HCT116 (cell line): Measurements from ENCODE around the gene CLEC16A. TPM values are rescaled to one million over a fixed set of nuclear protein-coding genes. Genes with fewer than 3 reads are reported as not detected.

ENCODE experiments used
- ATAC-seq: fragments of 200-7000 bp; cut with Tn5 transposase; 2 replicates; pipeline ENCODE4 v1.9.1; 2020; ENCODE audit warnings: mild to moderate bottlenecking, moderate library complexity
- BruUV-seq: library from RNA; stranded (reverse); fragments of 400-500 nt; replicated peaks from 2 replicates; lab custom pipeline; 2021; lab: Mats Ljungman, UMichigan
- CTCF ChIA-PET: fragments of 300-600 bp; sonication (Branson Sonifier 250); formaldehyde crosslinking; loops from one replicate; lab custom pipeline; 2021; ENCODE audit warnings: antibody characterized with exemption; lab: Charles Lee
- POLR2A ChIA-PET: fragments of 300-600, 350-600 bp; sonication (Branson Sonifier 250); formaldehyde crosslinking; loops from one replicate; lab custom pipeline; 2021; ENCODE audit warnings: antibody characterized with exemption; lab: Charles Lee
- RAD21 ChIA-PET, 2 experiments: fragments of 300-600 bp; sonication (Branson Sonifier 250); formaldehyde crosslinking; loops; one replicate each; lab custom pipeline; 2023; ENCODE audit warnings: low total read pairs in 2 of 2; ENCODE audit not compliant: uncharacterized antibody in 2 of 2, unreplicated experiment in 2 of 2, low non-redundant PET in 1 of 2; lab: Charles Lee
- DNase-seq: peaks from one replicate; pipeline ENCODE4 v3.0.0-alpha.2; 2010; ENCODE audit warnings: low read depth, low spot score
- H2AFZ ChIP-seq: fragments of 200-600 bp; shearing (Covaris generic), sonication (generic); 2 replicates; pipeline ENCODE4 v1.6.1; 2017; ENCODE audit warnings: low read depth, mixed run types, mixed read lengths, antibody characterized with exemption, low read length; ENCODE audit not compliant: poor library complexity, severe bottlenecking
- H3K27ac ChIP-seq: 2 replicates; pipeline ENCODE4 v1.5.1; 2012; ENCODE audit warnings: low read depth, low read length
- H3K27me3 ChIP-seq: fragments of 200-600 bp; sonication (generic); 2 replicates; pipeline ENCODE4 v1.6.1; 2016; ENCODE audit warnings: mixed run types, low read length, mixed read lengths; ENCODE audit not compliant: insufficient read depth
- H3K36me3 ChIP-seq, 2 experiments: fragments of 200-500 bp in 1 of 2; fragments of 200-600 bp in 1 of 2; sonication (Bioruptor generic) in 1 of 2; sonication (generic) in 1 of 2; 2 replicates each; pipeline versions ENCODE4 v1.5.1 to v1.6.1; 2014 to 2016; ENCODE audit warnings: low read length in 2 of 2, inconsistent platforms in 1 of 2, mixed read lengths in 1 of 2, mixed run types in 1 of 2; ENCODE audit not compliant: insufficient read depth in 2 of 2, control insufficient read depth in 1 of 2
- H3K4me1 ChIP-seq, 2 experiments: fragments of 200-600 bp in 1 of 2; sonication (generic) in 1 of 2; 2 replicates each; pipeline versions ENCODE4 v1.5.1 to v1.6.1; 2012 to 2017; ENCODE audit warnings: low read length in 2 of 2, inconsistent platforms in 1 of 2, mild to moderate bottlenecking in 1 of 2, mixed read lengths in 1 of 2, mixed run types in 1 of 2, moderate library complexity in 1 of 2; ENCODE audit not compliant: insufficient read depth in 2 of 2, control insufficient read depth in 1 of 2
- H3K4me2 ChIP-seq: fragments of 200-600 bp; sonication (generic); 2 replicates; pipeline ENCODE4 v1.6.1; 2017; ENCODE audit warnings: mixed run types, low read length, mixed read lengths
- H3K4me3 ChIP-seq, 2 experiments: fragments of 200-600 bp in 1 of 2; sonication (generic) in 1 of 2; replicated peaks in 1 of 2; 2 replicates each; pipeline ENCODE4 v1.5.1; 2011 to 2016; ENCODE audit warnings: low read length in 2 of 2, control low read depth in 1 of 2, low read depth in 1 of 2, mild to moderate bottlenecking in 1 of 2, mixed read lengths in 1 of 2, mixed run types in 1 of 2
- H3K79me2 ChIP-seq: fragments of 200-600 bp; sonication (generic); 2 replicates; pipeline ENCODE4 v1.6.1; 2017; ENCODE audit warnings: mild to moderate bottlenecking, mixed run types, low read length, moderate library complexity, mixed read lengths; ENCODE audit not compliant: insufficient read depth
- H3K9ac ChIP-seq: fragments of 200-600 bp; sonication (generic); 2 replicates; pipeline ENCODE4 v1.6.1; 2016; ENCODE audit warnings: low read length, mixed read lengths
- H3K9me2 ChIP-seq: fragments of 200-600 bp; sonication (generic), shearing (Covaris generic); 2 replicates; pipeline ENCODE4 v1.6.1; 2017; ENCODE audit warnings: mixed run types, mild to moderate bottlenecking, moderate library complexity; ENCODE audit not compliant: insufficient read depth
- H3K9me3 ChIP-seq, 2 experiments: fragments of 200-500 bp in 1 of 2; fragments of 200-600 bp in 1 of 2; sonication (Bioruptor generic) in 1 of 2; sonication (generic) in 1 of 2; 2 replicates each; pipeline ENCODE4 v1.6.1; 2014 to 2017; ENCODE audit warnings: low read length in 2 of 2, mixed read lengths in 2 of 2, inconsistent platforms in 1 of 2, low read depth in 1 of 2, mild to moderate bottlenecking in 1 of 2, mixed run types in 1 of 2, moderate library complexity in 1 of 2; ENCODE audit not compliant: control insufficient read depth in 1 of 2, insufficient read depth in 1 of 2
- H4K20me1 ChIP-seq: fragments of 200-600 bp; sonication (generic), shearing (Covaris generic); 2 replicates; pipeline ENCODE4 v1.6.1; 2017; ENCODE audit warnings: mixed run types, mild to moderate bottlenecking, moderate library complexity; ENCODE audit not compliant: insufficient read depth
- CBX3 ChIP-seq: IDR thresholded peaks from 2 replicates; pipeline ENCODE4 v1.6.1; 2012; ENCODE audit warnings: low read depth
- CEBPB ChIP-seq: IDR thresholded peaks from 2 replicates; pipeline ENCODE4 v1.6.1; 2012; ENCODE audit warnings: low read depth
- CTCF ChIP-seq, 3 experiments: fragments of 200-600 bp in 1 of 3; sonication (generic) in 1 of 3; IDR thresholded peaks in 2 of 3; conservative IDR thresholded peaks in 1 of 3; 2 replicates each; pipeline ENCODE4 v1.5.1; 2012 to 2017; ENCODE audit warnings: low read depth in 2 of 3, low read length in 2 of 3, antibody characterized with exemption in 1 of 3, borderline replicate concordance in 1 of 3, control low read depth in 1 of 3, mild to moderate bottlenecking in 1 of 3, mixed read lengths in 1 of 3, mixed run types in 1 of 3, moderate library complexity in 1 of 3; ENCODE audit not compliant: insufficient read depth in 1 of 3
- EZH2 ChIP-seq: fragments of 200-600 bp; sonication (generic); IDR thresholded peaks from 2 replicates; pipeline ENCODE4 v1.6.1; 2017; ENCODE audit warnings: antibody characterized with exemption, mixed run types
- EZH2phosphoT487 ChIP-seq: fragments of 200-600 bp; IDR thresholded peaks from 2 replicates; pipeline ENCODE4 v1.6.1; 2018; ENCODE audit warnings: antibody characterized with exemption, borderline replicate concordance
- FOSL1 ChIP-seq: IDR thresholded peaks from 2 replicates; pipeline ENCODE4 v1.6.1; 2012; ENCODE audit warnings: low read depth
- JUND ChIP-seq: IDR thresholded peaks from 2 replicates; pipeline ENCODE4 v1.6.1; 2012
- MAX ChIP-seq: IDR thresholded peaks from 2 replicates; pipeline ENCODE4 v1.6.1; 2012
- POLR2A ChIP-seq: IDR thresholded peaks from 2 replicates; pipeline ENCODE4 v1.7.0; 2011; ENCODE audit warnings: borderline replicate concordance; ENCODE audit not compliant: insufficient read depth, insufficient read length; ENCODE audit errors: extremely low read depth
- POLR2AphosphoS5 ChIP-seq: IDR thresholded peaks from 2 replicates; pipeline ENCODE4 v1.6.1; 2011; ENCODE audit warnings: mild to moderate bottlenecking, low read depth, low read length, moderate library complexity
- REST ChIP-seq: IDR thresholded peaks from 2 replicates; pipeline ENCODE4 v1.6.1; 2012; ENCODE audit warnings: low read depth
- SP1 ChIP-seq: IDR thresholded peaks from 2 replicates; pipeline ENCODE4 v1.6.1; 2012; ENCODE audit warnings: low read depth
- TCF7L2 ChIP-seq: IDR thresholded peaks from 2 replicates; pipeline ENCODE4 v1.7.0; 2011; ENCODE audit warnings: borderline replicate concordance, inconsistent platforms; ENCODE audit not compliant: insufficient read depth, insufficient read length; ENCODE audit errors: extremely low read depth
- YY1 ChIP-seq: IDR thresholded peaks from 2 replicates; pipeline ENCODE4 v1.6.1; 2011; ENCODE audit warnings: low read length, low read depth, moderate library complexity, mild to moderate bottlenecking; ENCODE audit not compliant: insufficient replicate concordance; ENCODE audit errors: extremely low read depth
- ZFX ChIP-seq: fragments of 450-650 bp; IDR thresholded peaks from 2 replicates; pipeline ENCODE4 v1.6.1; 2017
- intact Hi-C: fragments of 100-400 bp; cut with micrococcal nuclease; formaldehyde crosslinking; loops from 2 replicates; pipeline ENCODE4 v1.10.0; 2022
- total RNA-seq: library from RNA; stranded (reverse); gene quantifications from one replicate; pipeline ENCODE4 v1.2.1, GENCODE V29; 2021; ENCODE audit not compliant: unreplicated experiment

CLEC16A gene
- total RNA-seq, 1 experiment from 2014 or later, result 18.0 TPM

GRCh38 chr16:10987361-10988163 lies 43.2 kb downstream of the CLEC16A start:
- Histone ChIP-seq H3K4me3 (no peak overlapping the region), H3K36me3 (no peaks in the 10 kb centered on the region), H3K27ac (no peak overlapping the region), H4K20me1 (no peaks in the 10 kb centered on the region), H3K4me1 (peaks cover 34 to 45% of the 10 kb centered on the region in 2 experiments), H3K9me2 (no peaks in the 10 kb centered on the region), H3K9ac (no peak overlapping the region), H3K27me3 (no peaks in the 10 kb centered on the region), H2AFZ (no peak overlapping the region), H3K9me3 (no peaks in the 10 kb centered on the region), H3K4me2 (no peak overlapping the region), H3K79me2 (no peaks in the 10 kb centered on the region)
- RAD21 ChIA-PET, result no interaction called here
- BruUV-seq, result no TSS peak
- POLR2A ChIA-PET, result no interaction called here
- intact Hi-C loops, result no loop called here
- DNase-seq (no peak), ATAC-seq (no peak)
- CTCF ChIA-PET, result no interaction called here
- TF ChIP-seq JUND (no peak), ZFX (no peak), CBX3 (no peak), EZH2phosphoT487 (no peak), SP1 (no peak), CEBPB (no peak), CTCF (IDR thresholded peaks at IDR 0.05 in 2 of 3, conservative IDR thresholded peaks at IDR 0.05 in 1 of 3; ENCODE audit: borderline replicate concordance in 1 of 3, insufficient read depth in 1 of 3, low read depth in 2 of 3, low read length in 2 of 3) (no peak), REST (no peak), POLR2AphosphoS5 (no peak), TCF7L2 (no peak), POLR2A (no peak), MAX (no peak), EZH2 (no peak), FOSL1 (no peak), YY1 (no peak)
